CD4-positive, alpha-beta memory T cell (primary cell): Measurements from ENCODE around the gene ATP9B. TPM values are rescaled to one million over a fixed set of nuclear protein-coding genes. Genes with fewer than 3 reads are reported as not detected.
A peak's percentile ranks its signal among the peaks of the same experiment; 100 is the strongest.

ENCODE experiments used
- CTCF ChIA-PET: fragments of 350-600 bp; sonication (Branson Sonifier 250); formaldehyde crosslinking; loops from one replicate; lab custom pipeline; 2021; ENCODE audit warnings: inconsistent platforms; ENCODE audit not compliant: partially characterized antibody; lab: Charles Lee
- POLR2A ChIA-PET: fragments of 350-600 bp; sonication (Branson Sonifier 250); formaldehyde crosslinking; loops from one replicate; lab custom pipeline; 2021; ENCODE audit not compliant: partially characterized antibody; lab: Charles Lee
- DNase-seq, 5 donors: peaks; one replicate each; pipeline versions ENCODE4 v3.0.0 to v3.0.0-alpha.2; 2020 to 2022; ENCODE audit warnings: mixed read lengths in 1 of 5
- H3K27ac ChIP-seq: one replicate; pipeline ENCODE4 v1.7.0; 2013; ENCODE audit warnings: low read depth, low read length
- H3K27me3 ChIP-seq: 2 replicates; pipeline ENCODE4 v1.7.0; 2013; ENCODE audit warnings: mild to moderate bottlenecking, low read length, moderate library complexity; ENCODE audit not compliant: insufficient read depth
- H3K36me3 ChIP-seq: 2 replicates; pipeline ENCODE4 v1.7.0; 2013; ENCODE audit warnings: mild to moderate bottlenecking, low read length, moderate library complexity; ENCODE audit not compliant: insufficient read depth
- H3K4me1 ChIP-seq: 2 replicates; pipeline ENCODE4 v1.7.0; 2013; ENCODE audit warnings: mild to moderate bottlenecking, low read length, moderate library complexity; ENCODE audit not compliant: insufficient read depth
- H3K4me3 ChIP-seq, 2 donors: one replicate each; pipeline ENCODE4 v1.7.0; 2013; ENCODE audit warnings: low read length in 2 of 2, mild to moderate bottlenecking in 1 of 2
- H3K9me3 ChIP-seq, 2 donors: one replicate each; pipeline ENCODE4 v1.7.0; 2013; ENCODE audit warnings: low read length in 2 of 2, control low read depth in 1 of 2; ENCODE audit not compliant: control insufficient read depth in 1 of 2
- H3K27ac Mint-ChIP-seq, 7 donors: one replicate each; pipeline ENCODE4 v1.8.0; 2020 to 2021; ENCODE audit warnings: mixed read lengths in 7 of 7, mild to moderate bottlenecking in 6 of 7, inconsistent platforms in 3 of 7, moderate library complexity in 3 of 7
- H3K27me3 Mint-ChIP-seq, 2 donors: one replicate each; pipeline ENCODE4 v1.8.0; 2020 to 2021; ENCODE audit warnings: mixed read lengths in 2 of 2
- H3K36me3 Mint-ChIP-seq, 2 donors: one replicate each; pipeline ENCODE4 v1.8.0; 2020 to 2021; ENCODE audit warnings: mixed read lengths in 2 of 2, inconsistent platforms in 1 of 2, mild to moderate bottlenecking in 1 of 2
- H3K4me1 Mint-ChIP-seq, 4 donors: one replicate each; pipeline ENCODE4 v1.8.0; 2020 to 2021; ENCODE audit warnings: mixed read lengths in 4 of 4, mild to moderate bottlenecking in 1 of 4
- H3K4me3 Mint-ChIP-seq, 8 donors: one replicate each; pipeline ENCODE4 v1.8.0; 2020 to 2021; ENCODE audit warnings: mixed read lengths in 8 of 8, mild to moderate bottlenecking in 7 of 8, moderate library complexity in 6 of 8, inconsistent platforms in 3 of 8
- H3K9me3 Mint-ChIP-seq, 8 donors: one replicate each; pipeline ENCODE4 v1.8.0; 2020 to 2021; ENCODE audit warnings: mixed read lengths in 8 of 8, mild to moderate bottlenecking in 5 of 8, inconsistent platforms in 3 of 8, moderate library complexity in 1 of 8
- intact Hi-C: fragments of 100-400 bp; cut with micrococcal nuclease; formaldehyde crosslinking; loops from one replicate; pipeline ENCODE4 v1.15.1; 2023
- polyA plus RNA-seq, 2 donors: library from polyadenylated mRNA; unstranded; fragments of 300-500 nt; fragmentation: Illumina TruSeq; gene quantifications; one replicate each; pipeline ENCODE4 v1.2.3, GENCODE V29; 2021
- total RNA-seq, 2 experiments: library from RNA; stranded (reverse); gene quantifications; one replicate each; pipeline ENCODE4 v1.2.3, GENCODE V29; 2021

Gene ATP9B
- total and polyA plus RNA-seq, 4 experiments from 2014 or later = 11.8 to 76.4 (median 49.9) TPM

- ChIA-PET POLR2A (no interaction called here), CTCF (no interaction called here)
- Mint-ChIP-seq H3K27ac (no peak overlapping the region), H3K9me3 (peaks cover 0 to 8% (median 0%) of the 10 kb centered on the region in 8 donors), H3K36me3 (peaks cover 0 to 10% of the 10 kb centered on the region in 2 donors), H3K4me3 (no peak overlapping the region), H3K4me1 (peaks cover 7 to 24% (median 13%) of the 10 kb centered on the region in 4 donors), H3K27me3 (peaks cover 3 to 6% of the 10 kb centered on the region in 2 donors)
- Histone ChIP-seq H3K4me3 (no peak overlapping the region), H3K27me3 (no peaks in the 10 kb centered on the region), H3K9me3 (no peaks in the 10 kb centered on the region), H3K36me3 (no peaks in the 10 kb centered on the region), H3K27ac (no peak overlapping the region), H3K4me1 (peaks cover 1% of the 10 kb centered on the region)
- no peak for DNase-seq
- intact Hi-C loops = loop anchor here (10.0 kb wide), 1 partner anchor 342 kb away; no protein-coding TSS in a partner anchor
These were observed 6.4 kb upstream of the ATP9B start for GRCh38 chr18:79062806-79063205.

DNA sequence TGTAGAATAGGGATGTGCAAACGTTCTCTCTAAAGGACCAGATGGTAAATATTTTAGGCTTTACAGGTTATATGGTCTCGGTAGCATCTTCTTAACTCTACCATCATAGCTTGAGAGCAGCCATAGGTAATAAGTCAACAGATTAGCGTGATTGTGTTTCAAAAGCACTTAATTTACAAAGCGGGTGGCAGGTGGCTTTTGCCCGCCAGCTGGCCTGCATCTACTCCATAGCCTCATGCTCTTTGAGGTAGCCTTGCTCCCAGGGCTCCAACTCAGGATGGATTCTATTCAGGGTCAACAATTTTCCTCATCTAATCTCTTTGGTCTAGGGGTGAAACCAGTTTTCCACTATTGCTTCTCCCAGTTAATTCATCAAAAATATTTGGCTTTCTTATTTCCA, 5.0 kb upstream of the ATP9B start:
- intact Hi-C loops = loop anchor here (10.0 kb wide), 1 partner anchor 341 kb away; no protein-coding TSS in a partner anchor
- Mint-ChIP-seq H3K9me3 (peaks cover 0 to 8% (median 0%) of the 10 kb centered on the region in 8 donors), H3K36me3 (peaks cover 4 to 10% of the 10 kb centered on the region in 2 donors), H3K4me1 (peaks cover 11 to 31% (median 18%) of the 10 kb centered on the region in 4 donors), H3K4me3 (no peak overlapping the region), H3K27me3 (peaks cover 0 to 5% of the 10 kb centered on the region in 2 donors), H3K27ac (no peak overlapping the region)
- Histone ChIP-seq H3K27ac (no peak overlapping the region), H3K4me3 (no peak overlapping the region), H3K9me3 (no peaks in the 10 kb centered on the region), H3K36me3 (no peaks in the 10 kb centered on the region), H3K4me1 (peaks cover 8% of the 10 kb centered on the region), H3K27me3 (no peaks in the 10 kb centered on the region)
- POLR2A ChIA-PET = no interaction called here
- CTCF ChIA-PET = no interaction called here
- no peak for DNase-seq

DNA sequence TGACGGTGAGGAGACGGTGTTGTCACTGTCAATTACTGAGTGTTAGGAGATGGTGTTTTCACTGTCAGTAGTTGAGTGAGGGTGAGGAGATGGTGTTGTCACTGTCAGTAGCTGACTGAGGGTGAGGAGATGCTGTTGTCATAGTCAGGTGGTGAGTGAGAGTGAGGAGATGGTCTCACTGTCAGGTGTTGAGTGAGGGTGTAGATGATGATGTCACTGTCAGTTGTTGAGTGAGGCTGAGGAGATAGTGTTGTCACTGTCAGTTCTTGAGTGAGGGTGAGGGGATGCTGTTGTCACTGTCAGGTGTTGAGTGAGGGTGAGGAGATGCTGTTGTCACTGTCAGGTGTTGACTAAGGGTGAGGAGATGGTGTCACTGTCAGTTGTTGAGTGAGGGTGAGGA, 3.4 kb upstream of the ATP9B start:
- H3K9me3 Mint-ChIP-seq = peaks cover 0 to 8% (median 0%) of the 10 kb centered on the region in 8 donors
- H3K27ac Mint-ChIP-seq = peak overlapping the region in 6 of 7 donors; percentile 60 to 100 (median 70)
- no peaks in the 10 kb centered on the region for H3K27me3 ChIP-seq
- H3K27ac ChIP-seq = no peak overlapping the region
- intact Hi-C loops = loop anchor here (5.0 to 10.0 kb wide), 2 partner anchors 339 to 456 kb away; no protein-coding TSS in a partner anchor
- peak overlapping the region in 2 of 8 donors; percentile 8 to 13 for H3K4me3 Mint-ChIP-seq
- ChIA-PET POLR2A (no interaction called here), CTCF (no interaction called here)
- peaks cover 20% of the 10 kb centered on the region for H3K4me1 ChIP-seq
- H3K4me3 ChIP-seq = no peak overlapping the region
- peaks cover 10% of the 10 kb centered on the region in 2 donors for H3K36me3 Mint-ChIP-seq
- no peaks in the 10 kb centered on the region for H3K36me3 ChIP-seq
- H3K27me3 Mint-ChIP-seq = peaks cover 0 to 5% of the 10 kb centered on the region in 2 donors
- H3K4me1 Mint-ChIP-seq = peaks cover 17 to 43% (median 25%) of the 10 kb centered on the region in 4 donors
- H3K9me3 ChIP-seq = no peaks in the 10 kb centered on the region
- no peak for DNase-seq

GRCh38 chr18:79067611-79068010, 1.6 kb upstream of the ATP9B start:
- peaks cover 30% of the 10 kb centered on the region for H3K4me1 ChIP-seq
- H3K4me1 Mint-ChIP-seq = peaks cover 23 to 56% (median 34%) of the 10 kb centered on the region in 4 donors
- no peaks in the 10 kb centered on the region for H3K27me3 ChIP-seq
- H3K4me3 ChIP-seq = peak overlapping the region in 1 of 2 donors; percentile 69
- H3K27ac ChIP-seq = no peak overlapping the region
- peaks cover 10 to 11% of the 10 kb centered on the region in 2 donors for H3K36me3 Mint-ChIP-seq
- H3K27ac Mint-ChIP-seq = peak overlapping the region; percentile 99 to 100 (median 99)
- ChIA-PET CTCF (no interaction called here), POLR2A (interaction anchor here (0.7 to 1.5 kb wide), 5 partner anchors 11 to 612 kb away, joined by 3 to 9 read pairs (median 4); partner anchors contain the start of gene CTDP1)
- peaks cover 0 to 5% of the 10 kb centered on the region in 2 donors for H3K27me3 Mint-ChIP-seq
- no peaks in the 10 kb centered on the region for H3K36me3 ChIP-seq
- intact Hi-C loops = loop anchor here (2.0 to 10.0 kb wide), 3 partner anchors 179 to 455 kb away; no protein-coding TSS in a partner anchor
- H3K4me3 Mint-ChIP-seq = peak overlapping the region; percentile 70 to 100 (median 95)
- H3K9me3 Mint-ChIP-seq = peaks cover 0 to 8% (median 0%) of the 10 kb centered on the region in 8 donors
- no peak for DNase-seq
- no peaks in the 10 kb centered on the region for H3K9me3 ChIP-seq

DNA sequence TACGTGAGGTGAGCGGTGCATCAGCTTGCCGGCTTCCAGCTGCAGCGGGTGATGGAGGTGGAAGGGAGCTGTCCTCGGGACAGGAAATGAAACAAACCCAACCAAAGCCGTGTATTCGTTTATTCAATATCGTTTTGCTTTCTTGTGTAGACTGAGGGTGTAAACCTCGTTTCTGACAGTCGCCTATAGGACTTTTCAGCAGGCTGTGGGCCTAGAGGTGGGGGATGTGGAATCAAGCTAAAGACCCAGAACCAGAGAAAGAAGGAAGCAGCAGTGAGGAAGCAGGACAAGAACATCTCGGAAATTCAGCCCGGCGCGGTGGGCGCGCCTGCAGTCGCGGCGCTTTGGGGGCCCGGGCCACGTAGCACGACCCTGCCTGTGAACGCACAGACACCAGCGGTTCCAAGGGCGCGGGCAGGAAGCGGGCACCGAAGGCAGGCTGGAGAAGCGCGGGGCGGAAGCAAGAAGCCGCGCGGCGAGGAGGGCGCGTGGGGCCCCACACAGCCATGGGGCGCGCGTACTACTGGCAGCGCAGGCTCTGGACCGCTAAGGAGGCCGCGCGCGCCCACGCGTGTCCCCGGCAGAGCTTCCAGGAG, 755 bp upstream of the ATP9B start:
- Mint-ChIP-seq H3K9me3 (peaks cover 0 to 8% (median 0%) of the 10 kb centered on the region in 8 donors), H3K27me3 (peaks cover 0 to 5% of the 10 kb centered on the region in 2 donors), H3K36me3 (peaks cover 10 to 11% of the 10 kb centered on the region in 2 donors), H3K4me1 (peaks cover 23 to 59% (median 37%) of the 10 kb centered on the region in 4 donors), H3K4me3 (peak overlapping the region; percentile 89 to 100 (median 95)), H3K27ac (peak overlapping the region; percentile 99 to 100 (median 99))
- DNase-seq = no peak
- Histone ChIP-seq H3K9me3 (no peaks in the 10 kb centered on the region), H3K27me3 (no peaks in the 10 kb centered on the region), H3K4me3 (peak overlapping the region in 1 of 2 donors; percentile 69), H3K36me3 (no peaks in the 10 kb centered on the region), H3K4me1 (peaks cover 30% of the 10 kb centered on the region), H3K27ac (peak overlapping the region; percentile 98)
- intact Hi-C loops = loop anchor here (2.0 to 10.0 kb wide), 3 partner anchors 178 to 454 kb away; no protein-coding TSS in a partner anchor
- CTCF ChIA-PET = no interaction called here
- POLR2A ChIA-PET = interaction anchor here (0.8 to 1.5 kb wide), 6 partner anchors 12 to 965 kb away, joined by 3 to 9 read pairs (median 4); partner anchors contain the start of gene CTDP1

DNA sequence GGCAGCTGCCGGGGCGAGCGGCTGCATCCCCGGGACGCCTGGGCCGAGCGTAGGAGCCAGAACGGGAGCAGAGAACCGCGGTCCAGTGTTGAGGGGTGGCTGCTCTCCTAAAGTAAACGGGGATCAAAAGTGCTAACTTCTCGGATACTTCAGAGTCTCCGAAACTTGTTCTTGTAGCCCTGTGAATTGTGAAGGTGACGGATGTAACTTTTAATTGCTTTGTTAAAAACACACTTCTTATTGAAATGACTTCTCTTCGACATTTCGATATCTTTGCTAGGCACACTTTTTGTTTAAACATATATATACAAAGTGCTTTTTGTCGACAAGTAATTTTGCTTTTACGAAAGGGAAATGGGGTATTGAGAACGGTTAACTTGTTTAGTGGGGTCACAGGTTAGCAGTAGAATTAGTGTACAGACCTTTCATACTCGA, 540 bp downstream of the ATP9B start:
- H3K36me3 Mint-ChIP-seq = peaks cover 19 to 20% of the 10 kb centered on the region in 2 donors
- Histone ChIP-seq H3K27ac (peak overlapping the region; percentile 98), H3K4me1 (peaks cover 41% of the 10 kb centered on the region), H3K4me3 (peak overlapping the region; percentile 65 to 69), H3K36me3 (no peaks in the 10 kb centered on the region), H3K9me3 (no peaks in the 10 kb centered on the region), H3K27me3 (no peaks in the 10 kb centered on the region)
- intact Hi-C loops = loop anchor here (2.0 to 10.0 kb wide), 3 partner anchors 177 to 453 kb away; no protein-coding TSS in a partner anchor
- ChIA-PET POLR2A (interaction anchor here (0.7 to 1.2 kb wide), 2 partner anchors 61 to 609 kb away, joined by 3 read pairs; no protein-coding TSS in a partner anchor), CTCF (no interaction called here)
- peaks cover 0 to 5% of the 10 kb centered on the region in 2 donors for H3K27me3 Mint-ChIP-seq
- DNase-seq = no peak
- peaks cover 0 to 8% (median 0%) of the 10 kb centered on the region in 8 donors for H3K9me3 Mint-ChIP-seq
- H3K4me1 Mint-ChIP-seq = peaks cover 32 to 72% (median 47%) of the 10 kb centered on the region in 4 donors
- peak overlapping the region; percentile 85 to 95 (median 92) for H3K4me3 Mint-ChIP-seq
- H3K27ac Mint-ChIP-seq = peak overlapping the region; percentile 91 to 100 (median 98)

DNA sequence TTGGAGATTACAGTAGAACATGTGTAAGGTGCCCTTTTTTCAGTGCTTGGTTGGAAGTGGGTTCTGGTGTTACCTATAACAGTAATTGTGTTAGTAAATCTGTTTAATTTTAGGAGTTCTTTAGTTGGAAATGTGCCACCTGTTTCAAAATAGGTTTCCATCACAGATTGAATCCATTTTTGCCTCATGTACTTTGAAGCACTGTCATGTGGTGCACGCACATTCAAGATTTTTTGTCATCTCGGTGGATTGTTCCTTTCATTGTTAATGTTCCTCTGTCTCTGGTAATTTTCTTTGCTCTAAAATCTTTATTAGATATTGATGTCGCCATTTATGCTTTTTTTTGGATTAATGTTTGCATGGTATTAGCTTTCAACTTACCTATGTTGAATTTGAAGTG, 1.3 kb downstream of the ATP9B start:
- Mint-ChIP-seq H3K4me3 (peak overlapping the region; percentile 85 to 95 (median 92)), H3K9me3 (peaks cover 0 to 8% (median 0%) of the 10 kb centered on the region in 8 donors), H3K4me1 (peaks cover 34 to 76% (median 52%) of the 10 kb centered on the region in 4 donors), H3K27me3 (peaks cover 0 to 5% of the 10 kb centered on the region in 2 donors), H3K36me3 (peaks cover 19 to 23% of the 10 kb centered on the region in 2 donors), H3K27ac (peak overlapping the region; percentile 65 to 100 (median 93))
- Histone ChIP-seq H3K36me3 (no peaks in the 10 kb centered on the region), H3K27ac (no peak overlapping the region), H3K4me1 (peaks cover 48% of the 10 kb centered on the region), H3K4me3 (peak overlapping the region in 1 of 2 donors; percentile 65), H3K9me3 (no peaks in the 10 kb centered on the region), H3K27me3 (no peaks in the 10 kb centered on the region)
- ChIA-PET CTCF (no interaction called here), POLR2A (no interaction called here)
- intact Hi-C loops = no loop called here
- no peak for DNase-seq
